ENCODE results near the gene ZNF451. TPM values are rescaled to one million over a fixed set of nuclear protein-coding genes. Genes with fewer than 3 reads are reported as not detected.
"Not testable (repeated sequence)": the region's sequence is repeated elsewhere in the genome, so short reads cannot be mapped to it uniquely, and the experiment has no call there.

ZNF451 gene
- total RNA-seq, 1 experiment from 2014 or later: 62.3 TPM

DNA sequence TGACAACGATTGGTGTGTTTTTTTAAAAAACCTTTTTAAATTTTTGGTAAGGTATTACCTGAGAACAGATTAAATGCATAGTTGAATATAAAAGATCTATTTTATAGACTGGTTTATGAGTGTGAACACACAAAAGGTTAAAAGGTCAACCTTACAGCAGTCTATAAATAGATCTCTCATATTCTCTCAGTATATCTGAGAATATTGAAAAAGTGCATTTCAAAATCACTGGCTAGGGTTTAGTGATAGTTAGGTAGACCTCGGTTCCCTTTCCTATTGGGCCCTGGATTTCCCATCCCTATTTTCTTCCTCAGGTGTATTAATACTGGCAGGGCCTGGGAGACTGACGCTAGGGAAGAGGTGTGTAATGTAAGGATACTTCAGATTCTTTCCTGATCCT is 723 bp upstream of the ZNF451 start:
- Mint-ChIP-seq H3K36me3 (ENCODE audit: insufficient read depth, unreplicated experiment) (peaks cover 22% of the 10 kb centered on the region), H3K9me3 (ENCODE audit: unreplicated experiment) (no peaks in the 10 kb centered on the region), H3K27me3 (ENCODE audit: insufficient read depth, unreplicated experiment) (no peaks in the 10 kb centered on the region), H3K27ac (ENCODE audit: unreplicated experiment) (peak overlapping the region; percentile 46), H3K4me3 (ENCODE audit: unreplicated experiment) (peak overlapping the region; percentile 68), H3K4me1 (ENCODE audit: low read depth, unreplicated experiment) (peaks cover 38% of the 10 kb centered on the region)
- H3K4me1 ChIP-seq: peaks cover 38% of the 10 kb centered on the region
- peak overlapping the region; percentile 24 for H3K4me3 ChIP-seq (ENCODE audit: low read depth, low read length)
- no peaks in the 10 kb centered on the region for H3K27me3 ChIP-seq (replicated peaks; ENCODE audit: control insufficient read depth, insufficient read depth, low read length)
- H3K36me3 ChIP-seq (ENCODE audit: control insufficient read depth, insufficient read depth, low read length): no peaks in the 10 kb centered on the region
- no peak for DNase-seq
- POLR2A ChIA-PET: interaction anchor here (0.7 kb wide), 2 partner anchors 83 to 173 kb away, joined by 3 to 5 read pairs; partner anchors contain the start of gene BAG2
- TF ChIP-seq, protein P1, sequence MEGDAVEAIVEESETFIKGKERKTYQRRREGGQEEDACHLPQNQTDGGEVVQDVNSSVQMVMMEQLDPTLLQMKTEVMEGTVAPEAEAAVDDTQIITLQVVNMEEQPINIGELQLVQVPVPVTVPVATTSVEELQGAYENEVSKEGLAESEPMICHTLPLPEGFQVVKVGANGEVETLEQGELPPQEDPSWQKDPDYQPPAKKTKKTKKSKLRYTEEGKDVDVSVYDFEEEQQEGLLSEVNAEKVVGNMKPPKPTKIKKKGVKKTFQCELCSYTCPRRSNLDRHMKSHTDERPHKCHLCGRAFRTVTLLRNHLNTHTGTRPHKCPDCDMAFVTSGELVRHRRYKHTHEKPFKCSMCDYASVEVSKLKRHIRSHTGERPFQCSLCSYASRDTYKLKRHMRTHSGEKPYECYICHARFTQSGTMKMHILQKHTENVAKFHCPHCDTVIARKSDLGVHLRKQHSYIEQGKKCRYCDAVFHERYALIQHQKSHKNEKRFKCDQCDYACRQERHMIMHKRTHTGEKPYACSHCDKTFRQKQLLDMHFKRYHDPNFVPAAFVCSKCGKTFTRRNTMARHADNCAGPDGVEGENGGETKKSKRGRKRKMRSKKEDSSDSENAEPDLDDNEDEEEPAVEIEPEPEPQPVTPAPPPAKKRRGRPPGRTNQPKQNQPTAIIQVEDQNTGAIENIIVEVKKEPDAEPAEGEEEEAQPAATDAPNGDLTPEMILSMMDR (IDR thresholded peaks at IDR 0.05; ENCODE audit: insufficient read depth in 1 of 2, low read depth in 1 of 2, low read length in 1 of 2, severe bottlenecking in 1 of 2, unreplicated experiment in 1 of 2): no peak
- intact Hi-C loops (cut with micrococcal nuclease; ENCODE audit: unreplicated experiment): loop anchor here (2.0 to 5.0 kb wide), 2 partner anchors 42 to 84 kb away; partner anchors contain the start of genes BAG2 and KIAA1586
- TSS peak; percentile 55 for BruUV-seq (replicated peaks)
- CTCF ChIA-PET: no interaction called here
- H3K9me3 ChIP-seq: no peaks in the 10 kb centered on the region

- H3K9me3 ChIP-seq; CTCF ChIA-PET; DNase-seq; H3K27me3 ChIP-seq (replicated peaks; ENCODE audit: control insufficient read depth, insufficient read depth, low read length); H3K27me3 Mint-ChIP-seq (ENCODE audit: insufficient read depth, unreplicated experiment); H3K4me3 ChIP-seq (ENCODE audit: low read depth, low read length); intact Hi-C loops (cut with micrococcal nuclease; ENCODE audit: unreplicated experiment); POLR2A ChIA-PET; H3K9me3 Mint-ChIP-seq (ENCODE audit: unreplicated experiment); H3K36me3 ChIP-seq (ENCODE audit: control insufficient read depth, insufficient read depth, low read length): not testable (repeated sequence)
- peaks cover 38% of the 10 kb centered on the region for H3K4me1 ChIP-seq
- Mint-ChIP-seq H3K4me1 (ENCODE audit: low read depth, unreplicated experiment) (peaks cover 38% of the 10 kb centered on the region), H3K27ac (ENCODE audit: unreplicated experiment) (peak overlapping the region; percentile 46), H3K36me3 (ENCODE audit: insufficient read depth, unreplicated experiment) (peaks cover 26% of the 10 kb centered on the region), H3K4me3 (ENCODE audit: unreplicated experiment) (peak overlapping the region; percentile 68)
- BruUV-seq (replicated peaks): TSS peak; percentile 61
These were observed 575 bp downstream of the ZNF451 start for GRCh38 chr6:57090458-57091067.

- peaks cover 36% of the 10 kb centered on the region for H3K4me1 ChIP-seq
- H3K27me3 ChIP-seq (replicated peaks; ENCODE audit: control insufficient read depth, insufficient read depth, low read length); H3K27ac Mint-ChIP-seq (ENCODE audit: unreplicated experiment); H3K9me3 ChIP-seq; BruUV-seq (replicated peaks); H3K36me3 ChIP-seq (ENCODE audit: control insufficient read depth, insufficient read depth, low read length); DNase-seq; CTCF ChIA-PET; H3K27me3 Mint-ChIP-seq (ENCODE audit: insufficient read depth, unreplicated experiment); intact Hi-C loops (cut with micrococcal nuclease; ENCODE audit: unreplicated experiment); POLR2A ChIA-PET; H3K9me3 Mint-ChIP-seq (ENCODE audit: unreplicated experiment): not testable (repeated sequence)
- Mint-ChIP-seq H3K4me3 (ENCODE audit: unreplicated experiment) (peak overlapping the region; percentile 68), H3K36me3 (ENCODE audit: insufficient read depth, unreplicated experiment) (peaks cover 30% of the 10 kb centered on the region), H3K4me1 (ENCODE audit: low read depth, unreplicated experiment) (peaks cover 37% of the 10 kb centered on the region)
- 0 out of 2 replicates have a peak overlapping the region, but pooled peaks have one; percentile 14 for H3K4me3 ChIP-seq (ENCODE audit: low read depth, low read length)
These were observed 1.4 kb downstream of the ZNF451 start for GRCh38 chr6:57091375-57091774.

DNA sequence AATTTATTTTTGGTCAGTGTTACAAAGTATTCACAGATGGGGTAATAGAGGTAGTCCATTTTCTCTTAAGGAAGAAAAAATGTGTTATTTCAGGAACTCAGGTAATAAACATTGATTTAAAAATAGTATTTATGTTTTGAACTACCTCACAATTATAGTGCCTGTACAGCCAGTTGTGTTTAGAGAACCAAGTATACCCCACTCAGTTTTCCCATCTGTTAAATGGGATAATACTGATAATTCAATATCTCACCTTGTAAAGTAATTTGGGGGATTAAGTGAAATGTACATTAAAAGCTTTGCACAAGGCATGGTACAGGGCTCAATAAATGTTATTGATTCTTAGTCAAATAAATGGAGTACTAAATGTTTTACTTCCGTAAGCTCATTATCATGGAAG is 4.7 kb downstream of the ZNF451 start:
- intact Hi-C loops (cut with micrococcal nuclease; ENCODE audit: unreplicated experiment): no loop called here
- no peaks in the 10 kb centered on the region for H3K9me3 ChIP-seq
- ChIA-PET POLR2A (interaction anchor here (0.6 kb wide), 1 partner anchor 127 kb away, joined by 4 read pairs; no protein-coding TSS in a partner anchor), CTCF (no interaction called here)
- no peaks in the 10 kb centered on the region for H3K36me3 ChIP-seq (ENCODE audit: control insufficient read depth, insufficient read depth, low read length)
- TF ChIP-seq, protein P1 (IDR thresholded peaks at IDR 0.05; ENCODE audit: insufficient read depth in 1 of 2, low read depth in 1 of 2, low read length in 1 of 2, severe bottlenecking in 1 of 2, unreplicated experiment in 1 of 2): no peak
- peaks cover 7% of the 10 kb centered on the region; the same call in 1 of the 2 replicates for H3K4me1 ChIP-seq
- BruUV-seq (replicated peaks): no TSS peak
- no peaks in the 10 kb centered on the region for H3K27me3 ChIP-seq (replicated peaks; ENCODE audit: control insufficient read depth, insufficient read depth, low read length)
- H3K4me3 ChIP-seq (ENCODE audit: low read depth, low read length): no peak overlapping the region
- H3K27me3 Mint-ChIP-seq (ENCODE audit: insufficient read depth, unreplicated experiment): no peaks in the 10 kb centered on the region
- peaks cover 58% of the 10 kb centered on the region for H3K36me3 Mint-ChIP-seq (ENCODE audit: insufficient read depth, unreplicated experiment)
- no peak for DNase-seq
- no peaks in the 10 kb centered on the region for H3K9me3 Mint-ChIP-seq (ENCODE audit: unreplicated experiment)
- H3K4me1 Mint-ChIP-seq (ENCODE audit: low read depth, unreplicated experiment): peaks cover 19% of the 10 kb centered on the region
- no peak overlapping the region for H3K4me3 Mint-ChIP-seq (ENCODE audit: unreplicated experiment)
- H3K27ac Mint-ChIP-seq (ENCODE audit: unreplicated experiment): no peak overlapping the region

Measured in Caco-2 (cell line).